B cell (primary cell): ENCODE measurements around the gene ADA. TPM values are rescaled to one million over a fixed set of nuclear protein-coding genes. Genes with fewer than 3 reads are reported as not detected.

ENCODE experiments used
- ATAC-seq: fragments of 200-7000 bp; cut with Tn5 transposase; one replicate; pipeline ENCODE4 v1.10.0; 2021; ENCODE audit warnings: low read depth, mild to moderate bottlenecking, moderate number of reproducible peaks, moderate library complexity
- CTCF ChIA-PET: fragments of 350-600 bp; sonication (Branson Sonifier 250); formaldehyde crosslinking; loops from one replicate; lab custom pipeline; 2021; ENCODE audit warnings: antibody characterized with exemption, inconsistent platforms; lab: Charles Lee
- POLR2A ChIA-PET: fragments of 350-600 bp; sonication (Branson Sonifier 250); formaldehyde crosslinking; loops from one replicate; lab custom pipeline; 2021; ENCODE audit warnings: antibody characterized with exemption; lab: Charles Lee
- DNase-seq: peaks from one replicate; pipeline ENCODE4 v3.0.0; 2013
- H2AFZ ChIP-seq: 2 replicates; pipeline ENCODE4 v1.6.1; 2012; ENCODE audit warnings: mild to moderate bottlenecking, low read depth, low read length; ENCODE audit not compliant: insufficient read depth, poor library complexity, severe bottlenecking
- H3K27ac ChIP-seq, 2 donors: 1 replicate in 1 of 2; 2 replicates in 1 of 2; pipeline ENCODE4 v1.5.1; 2012 to 2013; ENCODE audit warnings: low read length in 2 of 2, mild to moderate bottlenecking in 2 of 2, moderate library complexity in 1 of 2
- H3K27me3 ChIP-seq, 4 experiments: fragments of 200-600 bp in 1 of 4; sonication (generic) in 1 of 4; replicated peaks in 1 of 4; 1 replicate in 2 of 4; 2 replicates in 2 of 4; pipeline versions ENCODE4 v1.6.1 to v1.7.0; 2013 to 2016; ENCODE audit warnings: low read length in 3 of 4, mild to moderate bottlenecking in 2 of 4, mixed read lengths in 1 of 4, moderate library complexity in 1 of 4; ENCODE audit not compliant: insufficient read depth in 4 of 4, control insufficient read depth in 3 of 4; ENCODE audit errors: control extremely low read depth in 1 of 4
- H3K36me3 ChIP-seq, 2 experiments: replicated peaks in 1 of 2; 1 replicate in 1 of 2; 2 replicates in 1 of 2; pipeline versions ENCODE4 v1.6.1 to v1.7.1; 2013; ENCODE audit warnings: low read length in 1 of 2; ENCODE audit not compliant: insufficient read depth in 2 of 2, control insufficient read depth in 1 of 2; ENCODE audit errors: control extremely low read depth in 1 of 2, extremely low read depth in 1 of 2
- H3K4me1 ChIP-seq, 2 donors: fragments of 200-600 bp in 1 of 2; sonication (generic) in 1 of 2; 1 replicate in 1 of 2; 2 replicates in 1 of 2; pipeline versions ENCODE4 v1.5.1 to v1.6.1; 2013 to 2017; ENCODE audit warnings: low read length in 2 of 2; ENCODE audit not compliant: control insufficient read depth in 2 of 2, insufficient read depth in 2 of 2
- H3K4me2 ChIP-seq: replicated peaks from 2 replicates; pipeline ENCODE3; 2012; ENCODE audit warnings: mild to moderate bottlenecking, low read depth, low read length; ENCODE audit not compliant: poor library complexity, severe bottlenecking
- H3K4me3 ChIP-seq, 5 experiments: fragments of 200-600 bp in 1 of 5; sonication (generic) in 1 of 5; 1 replicate in 3 of 5; 2 replicates in 2 of 5; pipeline versions ENCODE4 v1.5.1 to v1.7.0; 2011 to 2016; ENCODE audit warnings: low read length in 4 of 5, mild to moderate bottlenecking in 4 of 5, low read depth in 2 of 5, control low read depth in 1 of 5, moderate library complexity in 1 of 5; ENCODE audit not compliant: insufficient read depth in 1 of 5; ENCODE audit errors: control extremely low read depth in 1 of 5, extremely low read depth in 1 of 5
- H3K79me2 ChIP-seq: fragments of 200-600 bp; sonication (generic); one replicate; pipeline ENCODE4 v1.6.0; 2016; ENCODE audit warnings: low read length; ENCODE audit not compliant: control insufficient read depth, insufficient read depth
- H3K9ac ChIP-seq: fragments of 200-600 bp; sonication (generic); 2 replicates; pipeline ENCODE4 v1.6.1; 2017; ENCODE audit warnings: mild to moderate bottlenecking, low read length, moderate library complexity
- H3K9me3 ChIP-seq, 3 donors: one replicate each; pipeline versions ENCODE4 v1.6.1 to v1.7.1; 2013; ENCODE audit warnings: low read length in 2 of 3; ENCODE audit not compliant: control insufficient read depth in 2 of 3, insufficient read depth in 1 of 3; ENCODE audit errors: control extremely low read depth in 1 of 3
- H4K20me1 ChIP-seq: 2 replicates; pipeline ENCODE4 v1.6.0; 2012; ENCODE audit warnings: mild to moderate bottlenecking, low read length; ENCODE audit not compliant: insufficient read depth, control insufficient read depth, poor library complexity, severe bottlenecking
- H3K27ac Mint-ChIP-seq: one replicate; pipeline ENCODE4 v1.8.0; 2021; ENCODE audit warnings: mixed read lengths
- H3K27me3 Mint-ChIP-seq: one replicate; pipeline ENCODE4 v1.8.0; 2021; ENCODE audit warnings: mixed read lengths
- H3K4me1 Mint-ChIP-seq: one replicate; pipeline ENCODE4 v1.8.0; 2021; ENCODE audit warnings: mixed read lengths
- H3K4me3 Mint-ChIP-seq: one replicate; pipeline ENCODE4 v1.8.0; 2021; ENCODE audit warnings: mixed read lengths
- H3K9me3 Mint-ChIP-seq: one replicate; pipeline ENCODE4 v1.8.0; 2022; ENCODE audit warnings: mixed read lengths; ENCODE audit not compliant: insufficient read depth
- CTCF ChIP-seq: fragments of 200-600 bp; IDR thresholded peaks from one replicate; pipeline ENCODE4 v1.8.0; 2022; ENCODE audit warnings: antibody characterized with exemption, mild to moderate bottlenecking
- EZH2 ChIP-seq: IDR thresholded peaks from 2 replicates; pipeline ENCODE4 v1.6.1; 2012; ENCODE audit warnings: borderline replicate concordance, low read depth, mild to moderate bottlenecking, moderate library complexity, low read length; ENCODE audit not compliant: insufficient read depth, poor library complexity, severe bottlenecking
- WGBS: methylation state at CpG from one replicate; pipeline ENCODE4 v1.1.5; 2013; ENCODE audit warnings: missing lambda C conversion rate; ENCODE audit not compliant: insufficient coverage; 5-methylcytosine and 5-hydroxymethylcytosine counted together
- intact Hi-C: fragments of 100-400 bp; cut with micrococcal nuclease; formaldehyde crosslinking; loops from one replicate; pipeline ENCODE4 v1.10.0; 2022
- polyA plus RNA-seq: library from polyadenylated mRNA; depleted of rRNA; stranded (reverse); fragments of >200 nt; gene quantifications from 2 replicates; pipeline ENCODE4 v1.2.3, GENCODE V29; 2012
- total RNA-seq, 2 donors: library from RNA; stranded (reverse); fragments of 120-200 nt in 1 of 2; gene quantifications; 1 replicate in 1 of 2; 2 replicates in 1 of 2; pipeline versions ENCODE4 v1.2.3 to v1.2.4, GENCODE V29; 2013 to 2022

ADA gene
- total and polyA plus RNA-seq, 2 donors (not counting 1 experiment from before 2014, with no cell fraction given), result 10.0 to 34.2 TPM

- Histone ChIP-seq H4K20me1 (peaks cover 7% of the 10 kb centered on the region), H2AFZ (no peak overlapping the region), H3K4me1 (peaks cover 84% of the 10 kb centered on the region in 2 donors), H3K4me3 (peak overlapping the region in 2 of 5 experiments; percentile 8 to 24), H3K4me2 (peak overlapping the region; percentile 64), H3K27me3 (no peaks in the 10 kb centered on the region), H3K9ac (peak overlapping the region; percentile 9), H3K36me3 (peaks cover 2 to 41% of the 10 kb centered on the region in 2 experiments), H3K27ac (peak overlapping the region; percentile 61 to 88), H3K9me3 (peaks cover 0 to under 1% (median 0%) of the 10 kb centered on the region in 3 donors), H3K79me2 (peaks cover 98% of the 10 kb centered on the region)
- H3K4me3 Mint-ChIP-seq, result peak overlapping the region; percentile 59
- intact Hi-C loops, result no loop called here
- WGBS, result 74% methylated on average over 7 of the region's 7 CpGs
- peak overlapping the region; percentile 94 for H3K27ac Mint-ChIP-seq
- ATAC-seq, result no peak
- ChIA-PET POLR2A (interaction anchor here (1.2 to 2.6 kb wide), 2 partner anchors 15 to 46 kb away, joined by 3 to 21 read pairs; no protein-coding TSS in a partner anchor), CTCF (interaction anchor here (0.7 to 15.8 kb wide), 4 partner anchors 17 to 82 kb away, joined by 3 to 772 read pairs (median 4); partner anchors contain the start of gene PKIG)
- TF ChIP-seq CTCF, result no peak
- no peak for TF ChIP-seq EZH2
- peaks cover 65% of the 10 kb centered on the region for H3K4me1 Mint-ChIP-seq
- no peaks in the 10 kb centered on the region for H3K27me3 Mint-ChIP-seq
- H3K9me3 Mint-ChIP-seq, result peaks cover 2% of the 10 kb centered on the region
- no peak for DNase-seq
Observed at GRCh38 chr20:44601236-44601671, 50.2 kb downstream of the ADA start.

GRCh38 chr20:44600758-44601201, 50.7 kb downstream of the ADA start:
- ChIA-PET POLR2A (no interaction called here), CTCF (interaction anchor here (0.6 to 15.8 kb wide), 4 partner anchors 8 to 84 kb away, joined by 3 to 772 read pairs (median 26); partner anchors contain the start of gene PKIG)
- TF ChIP-seq CTCF (no peak), EZH2 (no peak)
- Histone ChIP-seq H3K9ac (peak overlapping the region; percentile 9), H3K79me2 (peaks cover 99% of the 10 kb centered on the region), H3K4me1 (peaks cover 87 to 89% of the 10 kb centered on the region in 2 donors), H2AFZ (no peak overlapping the region), H3K4me2 (peak overlapping the region; percentile 64), H3K27me3 (no peaks in the 10 kb centered on the region), H3K9me3 (no peaks in the 10 kb centered on the region), H3K36me3 (peaks cover 2 to 45% of the 10 kb centered on the region in 2 experiments), H3K27ac (peak overlapping the region; percentile 61 to 88), H3K4me3 (peak overlapping the region in 1 of 5 experiments; percentile 15), H4K20me1 (peaks cover 7% of the 10 kb centered on the region)
- Mint-ChIP-seq H3K9me3 (no peaks in the 10 kb centered on the region), H3K4me1 (peaks cover 66% of the 10 kb centered on the region), H3K27ac (peak overlapping the region; percentile 94), H3K4me3 (peak overlapping the region; percentile 59), H3K27me3 (no peaks in the 10 kb centered on the region)
- 53% methylated on average over 9 of the region's 11 CpGs for WGBS
- intact Hi-C loops, result no loop called here
- DNase-seq (no peak), ATAC-seq (no peak)
